ENCODE measurements around the gene TADA3.

- TF ChIP-seq POLR2A (IDR thresholded peaks at IDR 0.05; ENCODE audit: low read length) (no peak), GATA1 (IDR thresholded peaks at IDR 0.05; ENCODE audit: low read depth, low read length) (no peak)
These were observed 13.1 kb downstream of the TADA3 start for GRCh38 chr3:9779075-9779593.
